HUES6 (cell line): ENCODE data around the gene NHLRC4.

Experiments used
- H3K27ac ChIP-seq: 2 replicates; pipeline ENCODE4 v1.7.0; 2013; ENCODE audit warnings: low read depth, mild to moderate bottlenecking, low read length, inconsistent platforms
- H3K27me3 ChIP-seq: 2 replicates; pipeline ENCODE4 v1.6.1; 2013; ENCODE audit warnings: low read length; ENCODE audit not compliant: control insufficient read depth, insufficient read depth
- H3K36me3 ChIP-seq: 2 replicates; pipeline ENCODE4 v1.6.1; 2013; ENCODE audit warnings: low read length; ENCODE audit not compliant: control insufficient read depth, insufficient read depth
- H3K4me1 ChIP-seq: 2 replicates; pipeline ENCODE4 v1.6.1; 2013; ENCODE audit warnings: low read length; ENCODE audit not compliant: control insufficient read depth, insufficient read depth
- H3K4me3 ChIP-seq: 2 replicates; pipeline ENCODE4 v1.5.1; 2013; ENCODE audit warnings: low read depth, low read length
- H3K9ac ChIP-seq: one replicate; pipeline ENCODE4 v1.6.1; 2013; ENCODE audit warnings: mild to moderate bottlenecking, low read length
- H3K9me3 ChIP-seq: 2 replicates; pipeline ENCODE4 v1.6.1; 2013; ENCODE audit warnings: low read depth, low read length; ENCODE audit not compliant: control insufficient read depth, insufficient read depth

NHLRC4 gene

DNA sequence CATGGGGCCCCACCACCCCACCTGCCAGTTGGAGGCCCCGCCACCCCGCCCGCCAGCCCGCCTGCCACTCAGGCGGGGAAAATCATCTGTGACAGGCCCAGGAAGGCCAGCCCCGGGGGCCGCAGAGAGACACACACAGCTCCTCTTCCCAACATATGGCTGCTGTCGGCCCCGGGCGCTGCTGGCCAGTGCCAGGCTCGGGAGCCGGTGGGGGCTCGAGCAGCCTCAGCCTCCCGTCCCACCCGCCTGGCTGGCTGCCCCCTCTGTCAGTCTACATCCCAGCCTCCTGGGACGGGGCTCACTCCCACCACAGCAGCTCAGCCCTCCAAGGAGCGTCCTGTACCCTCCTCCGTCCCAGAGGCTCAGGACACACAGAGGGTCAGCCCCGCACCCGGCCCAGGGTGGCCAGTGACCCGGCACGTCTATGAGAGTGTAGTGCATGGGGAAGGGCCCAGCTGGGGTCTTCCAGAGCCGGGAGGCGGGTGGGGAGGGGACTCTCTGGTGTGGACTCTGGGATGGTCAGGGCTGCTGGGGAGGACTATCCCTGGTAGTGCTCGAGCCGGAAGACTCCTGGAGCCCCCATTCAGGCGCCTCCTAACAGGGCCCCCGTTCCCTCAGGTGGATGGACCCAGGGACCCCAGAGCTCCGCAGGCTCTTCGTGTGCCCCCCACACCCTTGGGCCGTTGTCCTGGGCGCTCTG, 10.2 kb upstream of the NHLRC4 start:
- H3K36me3 ChIP-seq = peaks cover 17% of the 10 kb centered on the region
- H3K9ac ChIP-seq = no peak overlapping the region
- H3K27me3 ChIP-seq = peaks cover 41% of the 10 kb centered on the region
- H3K9me3 ChIP-seq = no peaks in the 10 kb centered on the region
- H3K27ac ChIP-seq = no peak overlapping the region
- H3K4me3 ChIP-seq = no peak overlapping the region
- peaks cover 5% of the 10 kb centered on the region; the same call in 1 of the 2 replicates for H3K4me1 ChIP-seq

GRCh38 chr16:557463-558297, 9.1 kb upstream of the NHLRC4 start:
- no peaks in the 10 kb centered on the region for H3K9me3 ChIP-seq
- H3K9ac ChIP-seq = no peak overlapping the region
- no peak overlapping the region for H3K4me3 ChIP-seq
- peaks cover 8% of the 10 kb centered on the region; the same call in 1 of the 2 replicates for H3K36me3 ChIP-seq
- H3K27me3 ChIP-seq = peaks cover 51% of the 10 kb centered on the region
- peaks cover 5% of the 10 kb centered on the region; the same call in 1 of the 2 replicates for H3K4me1 ChIP-seq
- no peak overlapping the region for H3K27ac ChIP-seq

DNA sequence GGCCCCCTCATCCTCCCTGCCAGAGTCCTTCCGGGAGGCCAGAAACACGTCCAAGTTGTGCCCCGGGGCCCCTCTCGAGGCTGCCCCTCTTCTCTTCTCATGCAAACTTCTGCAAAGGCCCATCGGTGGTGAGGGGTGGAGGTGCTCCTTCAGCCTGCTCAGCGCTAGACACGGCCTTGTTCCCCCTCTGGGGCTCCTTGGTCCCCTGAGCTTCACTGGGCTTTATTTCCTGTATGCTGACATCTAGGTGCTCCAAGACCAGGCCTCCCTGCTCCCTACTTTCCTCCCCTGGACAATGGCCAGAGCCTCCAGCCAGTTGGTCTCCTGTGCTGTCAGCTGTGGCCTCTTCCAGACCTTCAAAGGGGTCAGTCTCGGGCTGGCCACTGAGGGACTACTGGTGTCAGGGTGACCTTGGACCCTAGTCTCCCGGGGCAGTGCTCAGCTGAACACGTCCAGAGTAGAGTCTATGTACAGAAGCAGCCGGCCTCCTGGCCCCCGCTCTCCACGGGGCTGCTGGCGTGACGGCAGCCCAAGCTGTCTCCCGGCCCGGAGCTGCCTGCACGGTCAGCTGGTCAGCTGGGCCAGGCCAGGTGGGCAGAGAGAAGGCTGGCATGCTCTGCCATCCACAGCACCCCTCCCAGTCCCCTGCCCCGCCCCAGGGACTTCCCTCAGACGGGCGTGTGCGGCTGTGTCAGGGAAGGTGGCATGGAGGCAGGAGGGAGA, 8.3 kb upstream of the NHLRC4 start:
- peaks cover 3% of the 10 kb centered on the region; the same call in 1 of the 2 replicates for H3K36me3 ChIP-seq
- H3K27me3 ChIP-seq = peaks cover 52% of the 10 kb centered on the region
- peaks cover 5% of the 10 kb centered on the region; the same call in 1 of the 2 replicates for H3K4me1 ChIP-seq
- H3K9me3 ChIP-seq = no peaks in the 10 kb centered on the region
- H3K27ac ChIP-seq = no peak overlapping the region
- no peak overlapping the region for H3K9ac ChIP-seq
- H3K4me3 ChIP-seq = no peak overlapping the region

GRCh38 chr16:559021-559380, 7.8 kb upstream of the NHLRC4 start:
- no peak overlapping the region for H3K9ac ChIP-seq
- H3K27me3 ChIP-seq = peaks cover 52% of the 10 kb centered on the region
- peak overlapping the region; percentile 49; the same call in 1 of the 2 replicates for H3K4me3 ChIP-seq
- no peaks in the 10 kb centered on the region for H3K9me3 ChIP-seq
- no peaks in the 10 kb centered on the region; the same call in 1 of the 2 replicates for H3K36me3 ChIP-seq
- H3K27ac ChIP-seq = no peak overlapping the region
- peaks cover 5% of the 10 kb centered on the region; the same call in 1 of the 2 replicates for H3K4me1 ChIP-seq

DNA sequence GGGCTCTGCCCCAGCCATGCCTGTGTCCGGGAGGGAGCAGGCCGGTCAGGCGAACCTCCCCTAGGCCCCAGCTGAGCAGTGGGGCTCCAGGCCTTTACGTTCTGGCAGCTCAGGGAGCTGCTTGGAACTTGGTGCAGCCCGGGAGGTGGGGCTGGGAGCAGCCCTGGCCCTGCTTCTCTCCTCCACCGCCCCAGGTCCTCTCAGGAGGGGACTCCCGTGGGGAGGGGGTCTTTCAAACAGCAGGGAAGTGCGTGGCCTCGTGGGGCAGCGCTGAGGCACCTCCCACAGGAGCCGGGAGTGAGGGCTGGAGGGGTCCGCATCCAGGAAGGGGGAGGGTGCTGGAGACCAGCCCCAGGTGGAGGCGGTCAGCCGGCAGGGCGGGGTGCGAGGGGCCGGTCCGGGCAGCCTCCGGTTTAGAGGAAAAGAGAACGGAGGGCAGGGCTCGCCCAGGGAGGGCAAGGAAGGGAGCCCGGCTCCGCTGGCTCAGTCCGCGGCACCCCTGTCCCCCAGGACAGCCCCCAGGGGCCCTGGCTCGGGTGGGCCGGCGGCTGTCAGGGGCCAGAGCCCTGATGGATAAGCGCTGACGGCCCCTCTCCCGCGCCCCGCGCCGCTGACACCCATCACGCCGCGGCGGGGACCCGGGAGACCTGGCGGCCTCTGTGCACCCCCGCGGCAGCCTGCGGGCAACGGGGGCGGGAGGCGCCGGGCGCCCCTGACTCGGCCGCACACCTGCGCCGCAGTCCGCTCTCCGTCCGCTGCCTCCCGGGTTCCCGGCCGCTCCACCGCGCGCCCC, 7.2 kb upstream of the NHLRC4 start:
- peak overlapping the region; percentile 49 for H3K4me3 ChIP-seq
- peaks cover 52% of the 10 kb centered on the region for H3K27me3 ChIP-seq
- no peaks in the 10 kb centered on the region for H3K36me3 ChIP-seq
- no peaks in the 10 kb centered on the region for H3K9me3 ChIP-seq
- H3K27ac ChIP-seq = no peak overlapping the region
- peaks cover 5% of the 10 kb centered on the region; the same call in 1 of the 2 replicates for H3K4me1 ChIP-seq
- H3K9ac ChIP-seq = no peak overlapping the region

DNA sequence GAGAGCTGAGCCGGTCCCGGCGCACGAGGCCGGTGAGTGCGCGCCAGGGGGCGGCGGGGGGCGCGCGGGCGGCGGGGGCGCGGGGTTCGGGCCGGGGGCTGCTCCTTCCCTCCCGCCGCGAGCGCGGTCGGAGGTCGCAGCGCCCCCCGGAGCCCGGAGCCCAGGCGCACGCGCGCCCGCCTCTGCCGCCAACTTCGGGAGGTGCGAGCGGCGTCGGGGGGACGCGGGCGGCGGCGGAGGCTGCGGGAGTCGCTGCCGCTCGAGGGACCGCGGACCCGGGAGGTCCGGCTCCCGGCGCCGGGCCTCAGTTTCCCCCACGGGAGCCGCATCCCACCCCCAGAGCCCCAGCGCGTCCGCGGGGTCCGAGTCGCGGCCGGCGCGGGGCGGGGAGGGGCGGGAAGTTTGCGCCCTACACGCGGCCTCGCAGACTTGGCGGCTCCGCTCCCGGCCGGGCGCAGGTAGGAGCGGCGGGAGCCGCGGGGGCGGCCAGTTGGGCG, 6.6 kb upstream of the NHLRC4 start, which contains the start of gene PRR35:
Gene PRR35 (plus strand): TSS at position 191 of the 497 bp plus-strand sequence. CDS start 2,901 bp downstream, outside the sequence.
- Histone ChIP-seq H3K36me3 (no peaks in the 10 kb centered on the region), H3K27me3 (peaks cover 52% of the 10 kb centered on the region), H3K4me3 (peak within 1 kb of the TSS; percentile 49), H3K4me1 (peaks cover 7% of the 10 kb centered on the region), H3K27ac (no peak within 1 kb of the TSS), H3K9me3 (no peaks in the 10 kb centered on the region), H3K9ac (no peak within 1 kb of the TSS)

- peaks cover 13% of the 10 kb centered on the region for H3K4me1 ChIP-seq
Observed at GRCh38 chr16:560701-561412, 5.9 kb upstream of the NHLRC4 start.

DNA sequence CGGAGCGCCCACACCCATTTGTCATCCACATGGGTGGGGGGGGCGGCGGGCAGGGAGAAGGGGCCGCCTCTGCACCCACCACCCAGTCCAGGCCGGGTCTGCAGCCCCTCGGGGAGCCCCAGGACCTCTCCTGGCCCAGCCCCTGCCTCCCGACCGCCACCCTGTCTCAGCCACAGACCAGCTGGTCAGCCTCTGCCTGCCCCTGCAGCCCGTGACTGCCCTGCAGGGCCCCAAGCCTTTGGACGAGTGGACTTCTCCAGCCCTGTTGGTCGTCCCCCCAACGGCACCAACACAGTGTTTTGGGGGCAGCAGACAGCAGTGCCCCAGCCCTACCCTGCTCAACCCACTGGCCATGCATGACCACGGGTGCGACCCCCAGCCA, 5.4 kb upstream of the NHLRC4 start:
- H3K27ac ChIP-seq = no peak overlapping the region
- H3K27me3 ChIP-seq = peaks cover 52% of the 10 kb centered on the region
- peaks cover 19% of the 10 kb centered on the region for H3K4me1 ChIP-seq
- H3K9ac ChIP-seq = no peak overlapping the region
- H3K36me3 ChIP-seq = no peaks in the 10 kb centered on the region
- H3K9me3 ChIP-seq = no peaks in the 10 kb centered on the region
- H3K4me3 ChIP-seq = no peak overlapping the region

More at GRCh38 chr16:560701-561412, 5.9 kb upstream of the NHLRC4 start:
- H3K36me3 ChIP-seq = no peaks in the 10 kb centered on the region
- peak overlapping the region; percentile 18; the same call in 1 of the 2 replicates for H3K4me3 ChIP-seq
- H3K27ac ChIP-seq = no peak overlapping the region
- no peak overlapping the region for H3K9ac ChIP-seq
- peaks cover 52% of the 10 kb centered on the region for H3K27me3 ChIP-seq
- H3K9me3 ChIP-seq = no peaks in the 10 kb centered on the region

DNA sequence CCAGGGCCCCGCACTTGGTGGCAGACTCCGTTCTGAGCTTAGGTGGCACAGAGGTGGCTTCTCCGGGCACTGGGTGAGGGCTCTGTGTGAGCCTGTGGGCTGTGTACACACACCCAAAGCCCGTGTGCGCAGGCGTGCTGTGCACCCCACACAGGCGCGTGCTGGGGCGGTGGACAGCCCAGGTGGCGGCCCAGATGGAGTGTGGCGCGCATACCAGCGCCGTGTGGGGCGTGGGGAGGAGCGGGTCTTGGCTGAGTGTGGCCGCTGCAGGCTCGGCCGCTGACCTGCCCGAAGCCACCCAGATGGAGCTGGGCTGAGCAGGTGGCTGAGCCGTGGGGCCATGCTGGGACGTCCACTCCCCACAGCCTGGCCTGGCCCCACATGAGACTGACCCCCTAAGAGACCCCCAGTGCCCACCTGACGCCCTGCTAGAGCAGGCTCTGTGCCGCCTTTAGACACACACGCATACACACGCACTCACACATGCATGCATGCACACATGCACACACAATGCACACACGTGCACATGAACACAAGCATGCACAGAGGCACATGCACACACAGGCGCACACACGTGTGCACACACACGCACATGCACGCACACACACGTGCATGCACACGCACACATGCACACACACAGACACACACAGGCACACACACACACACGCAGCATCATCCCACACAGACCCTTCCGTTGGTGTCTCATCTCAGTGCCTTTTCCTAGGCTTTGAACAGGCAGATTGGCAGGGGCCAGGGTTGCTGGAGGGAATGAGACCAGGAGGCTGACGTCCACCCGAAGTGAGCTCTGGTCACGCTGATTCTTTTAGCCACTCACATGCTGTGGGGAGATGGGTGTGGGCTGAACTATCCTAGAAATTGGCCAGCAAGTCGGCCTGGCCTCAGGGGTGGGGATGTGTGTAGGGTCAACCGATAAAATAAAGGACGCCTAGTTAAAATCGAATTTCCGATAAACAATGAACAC, 4.6 kb upstream of the NHLRC4 start:
- no peak overlapping the region for H3K9ac ChIP-seq
- H3K27ac ChIP-seq = no peak overlapping the region
- H3K4me1 ChIP-seq = peaks cover 26% of the 10 kb centered on the region
- H3K27me3 ChIP-seq = peaks cover 52% of the 10 kb centered on the region
- H3K36me3 ChIP-seq = no peaks in the 10 kb centered on the region
- H3K9me3 ChIP-seq = no peaks in the 10 kb centered on the region
- H3K4me3 ChIP-seq = no peak overlapping the region
